ENCODE data around the gene IPO13.
A peak's percentile ranks its signal among the peaks of the same experiment; 100 is the strongest.

IPO13 gene

GRCh38 chr1:43930168-43930948, 16.4 kb upstream of the IPO13 start:
- DNase-seq (ENCODE audit: low read depth): no peak
- TF ChIP-seq CTCF (IDR thresholded peaks at IDR 0.05; ENCODE audit: low read depth, low read length, missing control alignments): peak; percentile 39
- H3K4me3 ChIP-seq (ENCODE audit: low read depth, low read length): no peak overlapping the region
- in situ Hi-C loops (cut with HindIII; ENCODE audit: low sequenced_read_pairs): no loop called here

GRCh38 chr1:43930949-43931275, 15.8 kb upstream of the IPO13 start:
- in situ Hi-C loops (cut with HindIII; ENCODE audit: low sequenced_read_pairs): no loop called here
- H3K4me3 ChIP-seq (ENCODE audit: low read depth, low read length): no peak overlapping the region
- TF ChIP-seq CTCF (IDR thresholded peaks at IDR 0.05; ENCODE audit: low read depth, low read length, missing control alignments): no peak
- no peak for DNase-seq (ENCODE audit: low read depth)

GRCh38 chr1:43931711-43932660, 14.8 kb upstream of the IPO13 start:
- DNase-seq (ENCODE audit: low read depth): no peak
- no peak overlapping the region for H3K4me3 ChIP-seq (ENCODE audit: low read depth, low read length)
- in situ Hi-C loops (cut with HindIII; ENCODE audit: low sequenced_read_pairs): no loop called here
- TF ChIP-seq CTCF (IDR thresholded peaks at IDR 0.05; ENCODE audit: low read depth, low read length, missing control alignments): no peak

GRCh38 chr1:43932786-43933385, 13.9 kb upstream of the IPO13 start:
- in situ Hi-C loops (cut with HindIII; ENCODE audit: low sequenced_read_pairs): no loop called here
- TF ChIP-seq CTCF (IDR thresholded peaks at IDR 0.05; ENCODE audit: low read depth, low read length, missing control alignments): no peak
- H3K4me3 ChIP-seq (ENCODE audit: low read depth, low read length): peak overlapping the region; percentile 39
- no peak for DNase-seq (ENCODE audit: low read depth)

- DNase-seq (ENCODE audit: low read depth): no peak
- H3K4me3 ChIP-seq (ENCODE audit: low read depth, low read length): peak within 1 kb of the TSS; percentile 39
- in situ Hi-C loops (cut with HindIII; ENCODE audit: low sequenced_read_pairs): no loop called here
- TF ChIP-seq CTCF (IDR thresholded peaks at IDR 0.05; ENCODE audit: low read depth, low read length, missing control alignments): no peak
Observed at GRCh38 chr1:43933386-43934100, 13.2 kb upstream of the IPO13 start, which contains the start of gene ARTN. Gene ARTN, plus strand, starts transcription at chr1:43933801. Its CDS starts 1,856 bp downstream, at chr1:43935657.

Data from astrocyte of the cerebellum (primary cell).